GM18867 (cell line): ENCODE data around the gene LCP1.
"Not testable (repeated sequence)": the region's sequence is repeated elsewhere in the genome, so short reads cannot be mapped to it uniquely, and the experiment has no call there.

ENCODE experiments used
- ATAC-seq: cut with Tn5 transposase; IDR thresholded peaks from one replicate; pipeline ENCODE4 v1.9.1; 2021; ENCODE audit warnings: mild to moderate bottlenecking, moderate library complexity; ENCODE audit not compliant: unreplicated experiment

Gene LCP1

DNA sequence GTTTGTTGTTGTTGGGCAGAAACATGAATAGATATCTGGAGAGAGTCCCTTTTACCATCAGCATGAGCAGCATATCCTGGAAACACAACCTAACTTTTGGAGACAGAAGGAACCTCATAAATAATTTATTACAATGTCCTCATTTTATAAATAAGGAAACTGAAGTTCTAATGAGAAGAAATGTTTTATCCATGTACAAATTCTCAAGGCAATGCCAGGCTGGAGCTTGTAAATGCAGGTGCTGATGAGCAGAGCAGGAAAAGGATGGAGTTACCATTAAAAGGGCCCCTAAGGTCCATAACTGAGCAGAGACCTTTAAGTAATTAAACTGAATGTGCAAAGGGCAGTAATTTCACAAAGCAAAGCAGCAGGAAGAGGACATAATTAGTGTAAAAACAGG lies 17.3 kb downstream of the LCP1 start:
- no peak for ATAC-seq

DNA sequence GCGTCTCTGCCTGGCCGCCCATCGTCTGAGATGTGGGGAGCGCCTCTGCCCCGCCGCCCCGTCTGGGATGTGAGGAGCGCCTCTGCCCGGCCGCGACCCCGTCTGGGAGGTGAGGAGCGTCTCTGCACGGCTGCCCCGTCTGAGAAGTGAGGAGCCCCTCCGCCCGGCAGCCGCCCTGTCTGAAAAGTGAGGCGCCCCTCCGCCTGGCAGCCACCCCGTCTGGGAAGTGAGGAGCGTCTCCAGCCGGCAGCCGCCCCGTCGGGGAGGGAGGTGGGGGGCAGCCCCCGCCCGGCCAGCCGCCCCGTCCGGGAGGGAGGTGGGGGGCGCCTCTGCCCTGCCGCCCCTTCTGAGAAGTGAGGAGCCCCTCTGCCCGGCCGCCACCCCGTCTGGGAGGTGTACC lies 19.2 kb downstream of the LCP1 start:
- not testable (repeated sequence) for ATAC-seq

DNA sequence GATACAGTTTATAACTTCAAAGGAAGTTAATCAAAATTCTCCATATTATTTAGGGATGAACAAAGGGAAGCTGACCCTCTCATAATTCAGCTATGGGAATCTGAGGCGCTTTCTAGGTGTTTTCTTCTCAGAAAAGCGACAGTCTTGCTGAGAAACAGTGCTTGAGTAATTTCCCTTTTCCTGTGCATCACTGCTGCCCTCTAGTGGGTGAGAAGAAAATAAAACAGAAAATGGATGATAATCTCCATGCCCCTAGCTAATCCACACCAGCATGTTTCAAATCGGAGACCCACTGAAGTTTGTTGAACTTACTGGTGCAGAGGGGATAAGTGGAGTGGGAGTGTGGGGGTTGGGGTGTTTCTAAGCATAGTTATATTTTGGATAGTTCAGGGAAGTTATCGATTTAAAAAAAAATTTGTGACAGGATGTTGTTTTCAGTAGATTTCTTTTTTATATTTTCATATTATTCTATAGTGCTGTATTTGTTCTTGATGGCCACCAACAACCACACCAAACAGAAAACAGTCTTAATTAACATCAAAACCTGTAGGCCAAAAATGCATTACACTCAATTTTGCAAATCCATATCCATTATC lies 21.4 kb downstream of the LCP1 start:
- ATAC-seq: peak; percentile 31

DNA sequence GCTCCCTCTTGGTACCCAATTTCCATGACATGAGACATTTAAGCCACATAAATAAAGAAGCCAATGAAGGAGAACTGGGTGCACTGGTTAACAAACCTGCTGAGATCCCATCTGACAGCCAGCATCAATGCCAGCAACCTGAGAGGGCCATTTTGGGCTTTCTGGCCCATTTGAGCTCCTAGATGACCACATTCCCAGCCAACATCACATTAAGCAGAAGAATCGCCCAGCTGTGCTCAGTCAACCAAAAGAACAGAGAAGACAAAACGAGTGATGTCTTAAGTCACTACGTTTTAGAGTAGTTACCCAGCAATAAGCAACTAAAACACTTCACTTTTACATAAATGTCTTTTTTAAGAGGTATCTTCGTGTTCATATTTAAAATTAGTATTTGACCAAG lies 21.9 kb downstream of the LCP1 start:
- ATAC-seq: no peak

DNA sequence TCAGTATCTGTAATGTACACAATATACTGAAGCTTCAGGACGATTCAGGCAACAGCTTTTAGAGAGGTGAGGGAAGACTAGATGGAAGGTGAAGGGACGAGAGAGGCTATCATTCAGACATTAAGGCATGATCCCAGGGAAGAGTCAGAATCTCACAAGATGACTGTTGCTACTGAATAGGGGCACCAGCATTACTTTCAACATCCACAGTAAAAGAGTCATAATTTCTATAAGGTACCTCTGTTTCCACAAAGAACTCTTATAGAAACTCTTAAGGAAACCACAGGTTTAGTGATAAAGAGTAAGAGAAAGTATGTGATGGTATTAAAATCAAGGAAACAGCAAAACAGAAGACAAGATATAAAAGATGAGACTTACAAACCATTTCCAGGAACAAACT lies 23.0 kb downstream of the LCP1 start:
- no peak for ATAC-seq

DNA sequence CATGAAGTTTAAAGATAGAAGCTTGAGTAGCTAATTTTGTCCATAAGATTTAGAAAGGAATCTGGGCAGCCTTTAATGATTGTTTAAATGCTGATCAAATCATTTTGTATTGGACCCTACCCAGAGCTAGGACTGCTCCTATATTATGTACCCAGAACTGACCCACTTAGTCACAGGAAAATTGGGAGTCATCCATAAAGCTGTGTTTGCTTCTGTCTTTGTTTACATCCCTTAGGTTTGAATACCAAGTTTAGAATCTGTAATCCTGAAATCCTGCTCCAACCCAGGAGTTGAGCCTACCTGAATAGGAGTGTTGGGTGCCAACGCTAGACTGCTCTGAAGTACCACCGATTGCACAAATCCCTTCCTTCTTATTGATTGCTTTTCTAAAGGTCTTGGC lies 23.8 kb downstream of the LCP1 start:
- ATAC-seq: no peak

DNA sequence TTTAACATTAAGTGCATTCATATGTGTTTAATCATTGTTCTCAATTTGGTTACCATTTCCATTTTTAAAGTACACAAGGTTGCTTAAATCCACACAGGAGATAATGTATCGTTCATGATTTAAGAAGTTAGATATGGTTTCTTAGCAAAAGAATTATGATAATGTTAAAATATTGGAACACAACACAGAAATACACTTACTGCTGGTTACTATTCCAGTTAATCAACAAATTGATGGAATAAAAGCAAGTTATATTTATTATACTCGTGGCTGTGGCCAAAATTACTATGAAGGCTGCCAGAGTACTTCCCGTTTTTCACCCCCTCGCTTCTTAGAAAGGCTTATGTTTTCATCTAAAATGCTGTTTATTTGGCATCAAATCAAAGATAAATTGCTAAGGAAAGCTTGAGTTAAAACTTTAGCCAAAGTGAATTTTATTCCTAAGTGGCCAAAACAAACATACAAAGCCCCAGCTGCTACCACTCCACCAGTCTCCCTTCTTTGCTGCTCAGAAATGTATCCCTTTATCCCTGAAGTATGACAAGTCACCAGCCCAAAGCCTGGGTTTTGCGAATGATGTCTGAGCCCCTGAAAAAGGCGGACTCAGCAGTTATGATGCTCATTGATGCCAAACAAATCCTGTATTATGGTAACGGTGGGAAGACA lies 27.7 kb downstream of the LCP1 start:
- no peak for ATAC-seq

DNA sequence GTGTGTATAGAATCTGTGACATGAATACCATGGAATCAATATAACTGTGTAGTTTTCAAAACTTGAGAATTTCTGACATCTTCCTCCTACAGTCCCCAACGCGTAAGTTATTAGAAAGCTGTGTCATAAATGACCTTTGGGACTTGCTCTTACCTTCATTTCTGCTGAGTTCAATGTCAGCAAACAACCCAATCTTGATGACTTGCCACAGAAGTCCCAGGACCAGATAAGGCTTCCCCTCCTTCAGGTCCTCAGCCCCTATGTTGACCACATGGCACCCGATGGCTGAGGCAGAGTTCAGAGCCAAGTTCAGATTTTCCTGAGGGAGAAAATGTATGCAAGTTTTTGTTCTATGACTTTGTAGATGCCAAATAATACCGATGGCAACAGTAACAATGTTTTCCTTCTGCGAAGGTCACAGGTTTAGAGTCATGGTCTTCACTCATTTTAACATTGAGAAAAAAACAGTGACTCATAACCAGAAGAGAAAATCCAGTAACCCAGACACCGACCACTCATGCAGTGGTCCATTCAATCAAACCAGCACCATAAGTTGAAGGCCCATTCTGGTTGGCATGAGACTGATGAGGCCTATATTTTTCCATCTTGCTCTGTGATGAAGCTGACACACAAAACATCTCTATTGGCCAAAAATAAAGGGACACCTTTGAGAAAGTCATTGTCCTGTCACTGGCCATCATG lies 29.2 kb downstream of the LCP1 start:
- no peak for ATAC-seq

DNA sequence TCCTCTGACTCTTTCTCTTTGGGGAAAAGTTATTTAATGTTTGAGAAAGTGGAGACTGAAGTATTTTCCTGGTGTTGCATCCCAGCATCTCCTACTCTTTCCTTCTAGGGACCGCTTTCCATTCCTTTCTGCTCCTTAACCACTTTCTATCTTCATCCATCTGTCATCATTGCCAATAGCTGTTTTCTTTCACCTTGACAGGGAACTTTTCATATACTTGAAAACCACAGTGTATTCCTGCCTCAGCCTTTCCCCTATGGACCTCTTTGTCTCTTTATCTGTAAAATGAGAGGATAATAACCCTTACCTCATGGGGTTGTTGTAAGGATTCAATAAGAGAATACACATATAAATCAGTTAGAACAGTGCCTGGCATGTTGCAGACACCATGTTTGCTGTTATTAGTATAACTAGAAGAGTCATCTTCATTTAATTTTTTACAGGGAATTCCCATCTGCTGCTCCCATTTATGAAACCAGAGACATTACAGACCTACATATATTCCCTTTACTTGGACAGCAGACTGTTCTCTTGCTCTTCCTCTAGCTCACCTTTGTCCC lies 31.8 kb downstream of the LCP1 start:
- no peak for ATAC-seq

DNA sequence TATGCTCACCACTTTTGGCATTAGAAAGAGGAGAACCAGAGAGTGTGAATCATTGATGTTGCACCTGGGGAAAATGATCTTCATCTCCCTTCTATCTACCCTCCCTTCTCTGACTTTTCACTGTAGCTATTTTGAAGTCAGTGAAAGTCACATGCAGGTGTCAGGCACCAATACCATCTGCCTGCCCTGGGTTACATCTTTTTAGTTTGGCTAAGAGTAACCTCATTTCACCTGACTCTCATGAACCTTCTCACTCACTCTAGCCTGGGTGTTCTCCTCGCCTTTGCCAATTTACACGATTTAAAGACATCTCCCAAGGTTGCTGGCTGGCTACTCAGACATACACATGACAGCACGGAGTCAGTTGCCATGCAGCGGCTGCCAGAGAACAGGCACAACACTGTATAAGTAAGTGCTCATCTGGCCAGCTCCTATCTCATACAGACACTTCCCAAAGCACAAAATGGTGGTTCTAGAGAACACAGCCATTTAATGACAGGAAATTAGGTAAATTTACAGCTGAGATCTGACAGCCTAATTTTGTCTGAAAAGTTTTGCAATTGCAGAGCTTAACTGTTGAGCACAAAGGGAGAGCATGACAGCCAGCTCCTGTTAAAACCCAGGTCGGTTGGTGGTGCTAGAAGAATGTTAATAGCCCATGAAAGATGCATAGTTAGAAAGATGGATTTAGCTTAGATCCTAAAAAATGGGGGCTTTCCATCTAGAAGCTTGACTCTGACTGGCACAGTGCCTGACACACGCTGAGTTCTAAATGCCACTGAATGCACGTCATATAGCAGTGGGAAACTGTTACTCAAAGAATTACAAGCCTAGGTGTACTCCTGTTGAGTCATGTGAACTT lies 32.5 kb downstream of the LCP1 start:
- no peak for ATAC-seq

DNA sequence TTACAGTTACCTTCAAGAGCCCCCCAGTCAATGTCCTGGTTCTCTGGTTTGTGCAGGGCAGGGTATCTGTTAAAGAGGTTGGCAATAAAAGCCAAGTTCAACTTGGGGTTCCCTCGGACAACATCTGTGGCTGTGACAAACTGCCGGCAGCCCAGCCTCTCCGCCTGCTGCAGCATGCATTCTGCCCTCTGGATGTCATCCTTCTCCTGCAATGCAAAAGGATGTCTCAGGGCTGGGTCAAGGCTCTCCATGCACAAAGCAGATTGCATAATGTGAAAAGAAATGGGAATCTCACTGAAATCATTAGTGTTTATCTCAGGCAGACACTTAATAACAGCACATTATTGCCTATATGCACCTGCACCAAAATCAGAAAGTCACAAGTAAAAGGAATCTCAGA lies 35.1 kb downstream of the LCP1 start:
- ATAC-seq: no peak

DNA sequence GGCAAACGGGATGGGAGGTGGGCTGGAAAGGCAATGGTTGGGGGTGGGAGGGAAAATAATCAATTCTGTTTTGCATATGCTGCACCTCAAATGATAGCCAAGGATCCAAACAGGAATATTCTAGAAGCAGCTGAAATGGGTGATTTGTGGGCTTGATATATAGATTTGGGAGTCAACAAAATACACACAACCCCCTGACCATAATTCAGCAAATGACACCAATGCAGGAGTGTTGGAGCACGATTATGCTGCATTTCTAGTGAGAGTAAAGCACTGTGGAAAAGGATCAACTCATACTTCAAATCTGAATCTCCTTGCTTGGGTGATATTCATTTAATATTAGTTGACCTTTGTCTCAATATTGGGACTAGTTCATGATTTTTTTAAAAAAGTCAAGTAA lies 36.0 kb downstream of the LCP1 start:
- no peak for ATAC-seq

DNA sequence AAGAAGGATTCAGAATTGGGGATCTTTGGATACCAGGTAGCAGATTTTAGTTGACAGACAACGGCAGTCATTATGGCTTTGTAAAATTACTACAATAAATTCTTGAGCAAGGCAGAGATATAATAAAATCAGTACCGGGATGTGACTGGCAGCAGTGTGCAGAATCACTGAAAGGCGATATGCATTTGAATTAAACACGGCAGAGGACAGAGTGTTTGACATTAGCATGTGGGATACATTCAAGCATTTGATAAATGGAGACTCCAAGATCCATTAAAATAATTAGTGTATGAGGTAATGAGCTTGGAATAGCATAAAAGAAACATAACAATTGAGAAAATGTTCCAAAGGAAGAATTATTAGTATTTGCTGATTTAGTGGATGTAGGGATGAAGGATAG lies 36.8 kb downstream of the LCP1 start:
- ATAC-seq: no peak

DNA sequence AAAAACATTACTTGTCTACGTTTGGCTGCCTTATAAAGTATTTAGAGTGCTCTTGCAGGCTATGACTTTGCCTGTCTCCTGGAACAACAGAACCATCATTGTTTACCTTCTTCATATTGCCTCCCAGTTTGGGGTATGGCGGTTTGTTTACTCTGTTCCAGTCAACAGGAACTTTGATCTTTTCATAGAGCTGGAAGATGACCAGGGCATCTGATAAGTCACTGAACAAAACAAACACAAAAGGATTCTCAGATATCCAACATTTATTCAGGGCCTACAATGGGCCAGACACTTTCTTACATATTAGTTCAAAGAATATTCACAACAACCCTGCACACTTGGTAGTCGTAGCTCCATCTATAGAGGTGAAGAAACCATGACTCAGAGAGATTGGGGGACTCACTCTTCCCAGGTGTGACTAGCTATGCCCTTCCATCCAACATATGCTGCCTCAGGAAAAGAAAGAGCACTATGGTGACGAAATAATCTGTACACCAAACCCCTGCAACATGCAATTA lies 38.7 kb downstream of the LCP1 start:
- no peak for ATAC-seq

DNA sequence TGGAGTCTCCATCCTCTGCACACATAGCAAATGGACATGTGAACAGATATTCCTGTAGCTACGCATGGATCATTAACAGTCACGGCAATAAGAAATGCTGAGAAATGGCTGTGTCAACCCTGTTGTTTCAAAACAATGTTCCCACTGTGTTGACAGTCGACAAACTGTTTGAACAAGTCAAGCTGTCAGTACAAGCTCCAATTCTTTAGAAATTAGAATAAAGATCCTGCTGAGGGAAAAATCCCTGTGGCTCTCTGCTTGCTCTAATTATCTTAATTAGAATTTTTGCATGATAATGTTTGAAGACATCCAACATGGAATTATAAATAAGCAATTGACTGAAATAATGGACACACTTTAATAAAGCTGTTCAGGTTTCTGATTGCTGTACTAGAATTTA lies 39.2 kb downstream of the LCP1 start:
- ATAC-seq: no peak

DNA sequence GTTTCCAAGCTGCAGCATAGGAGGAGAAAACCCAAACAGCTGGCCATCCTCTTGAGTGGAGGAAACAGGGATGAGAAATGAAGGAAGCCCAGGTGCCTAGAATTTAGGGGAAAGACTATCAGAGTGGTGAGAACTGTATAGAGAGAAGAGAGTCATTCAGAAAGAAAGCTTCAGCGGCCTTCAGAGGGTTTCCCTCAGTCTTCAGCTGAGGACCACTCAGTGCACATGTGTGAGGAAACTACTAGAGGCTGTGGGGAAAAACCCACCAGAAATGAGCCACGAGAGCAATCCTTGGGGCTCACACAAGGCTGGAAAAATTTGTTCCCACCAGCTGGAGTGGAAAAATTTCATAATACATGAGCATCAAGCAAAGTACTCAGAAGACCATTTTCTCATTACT lies 41.9 kb downstream of the LCP1 start:
- no peak for ATAC-seq

DNA sequence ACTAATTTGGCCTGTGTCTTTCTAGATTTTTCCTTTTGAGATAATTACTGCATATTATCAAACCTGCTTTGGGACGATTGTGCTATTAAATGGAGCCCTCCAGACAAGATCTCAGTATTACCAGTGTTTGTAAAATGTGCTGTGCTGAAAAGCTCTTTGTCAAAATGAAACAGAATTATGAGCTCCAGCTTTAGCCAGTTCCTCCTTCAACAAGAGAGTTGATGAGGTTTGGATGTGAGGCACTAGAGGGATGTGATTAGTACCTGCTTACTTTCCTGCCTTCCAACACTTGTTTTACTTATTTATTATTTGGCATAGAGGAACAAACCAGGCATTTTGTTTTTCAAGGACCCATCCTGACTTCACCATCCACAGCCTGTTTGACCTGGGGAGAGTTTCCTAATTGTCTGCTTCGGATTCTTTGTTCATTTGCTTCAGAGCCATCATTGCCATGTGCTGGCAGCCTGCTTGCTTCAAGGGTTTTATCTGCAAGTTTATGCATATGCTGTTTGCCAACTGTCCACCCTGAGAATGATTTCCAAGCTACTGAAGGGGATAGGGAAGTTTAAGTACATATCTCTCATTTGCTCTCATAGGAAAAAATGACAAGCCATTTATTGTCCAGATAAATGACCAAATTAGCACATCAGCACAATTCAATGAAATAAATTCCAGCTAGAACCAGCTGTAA lies 44.2 kb downstream of the LCP1 start:
- no peak for ATAC-seq

DNA sequence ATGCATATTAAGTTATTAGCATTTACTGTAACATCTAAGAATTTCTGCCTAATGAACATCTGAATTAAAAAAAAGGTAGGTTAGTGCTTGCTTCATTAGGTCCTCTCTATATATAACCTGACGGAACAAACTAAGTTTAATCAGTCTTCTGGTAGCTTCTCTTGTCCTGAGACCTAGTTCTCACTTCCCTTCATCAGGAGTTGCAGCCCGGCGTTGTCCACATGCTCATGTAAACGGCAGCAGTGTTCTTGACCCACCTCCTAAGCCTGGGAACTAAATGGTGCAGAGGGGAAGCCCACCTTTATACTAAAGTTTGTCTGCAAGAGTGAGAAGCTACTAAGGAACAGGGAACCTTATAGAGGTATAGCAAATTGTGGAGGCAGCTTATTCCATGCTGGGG lies 45.3 kb downstream of the LCP1 start:
- ATAC-seq: no peak

DNA sequence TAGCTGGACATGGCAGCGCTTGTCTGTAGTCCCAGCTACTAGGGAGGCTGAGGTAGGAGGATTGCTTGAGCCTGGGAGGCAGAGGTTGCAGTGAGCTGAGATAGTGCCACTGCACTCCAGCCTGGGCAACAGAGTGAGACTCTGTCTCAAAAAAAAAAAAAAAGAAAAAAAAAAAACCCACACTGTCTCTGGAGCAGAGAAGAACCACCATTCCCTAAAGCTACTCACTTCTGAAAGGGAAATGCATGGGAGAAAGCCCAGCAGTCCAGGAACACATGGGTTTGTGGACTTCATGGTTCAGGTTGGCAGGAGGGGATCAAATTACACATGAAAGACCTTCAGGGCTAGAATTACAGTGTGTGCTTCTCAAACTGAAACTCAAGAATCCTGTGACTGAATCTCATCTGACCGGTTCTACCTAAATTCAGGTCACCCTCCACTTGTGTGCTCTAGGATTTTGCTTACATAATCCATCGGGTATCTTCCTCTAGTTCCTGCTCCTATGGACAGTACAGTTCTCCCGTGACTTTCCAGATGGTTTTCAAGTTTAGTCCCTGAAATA lies 46.9 kb downstream of the LCP1 start:
- ATAC-seq: no peak

DNA sequence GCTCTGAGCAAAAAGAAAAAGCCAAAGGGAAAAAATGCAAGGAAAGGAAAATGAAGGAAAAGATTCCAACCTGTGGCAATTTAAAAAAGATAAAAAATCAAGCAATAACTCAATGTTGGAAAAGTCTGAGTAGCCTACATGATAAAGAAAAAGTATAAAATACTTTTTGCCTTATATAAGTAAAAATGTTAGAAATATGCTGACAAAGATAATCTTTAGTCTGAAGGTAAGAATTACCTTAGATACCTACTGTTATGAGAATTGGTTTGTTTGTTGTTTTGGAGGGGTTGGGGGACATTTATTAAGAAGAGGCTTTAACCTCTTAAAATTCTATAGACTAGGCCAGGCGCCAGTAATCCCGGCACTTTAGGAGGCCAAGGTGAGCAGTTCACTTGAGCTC lies 47.5 kb downstream of the LCP1 start:
- no peak for ATAC-seq
